HEK293T (cell line): ENCODE measurements around the gene RET.

Experiments used
- CTCF ChIA-PET: fragments of 350-600 bp; formaldehyde crosslinking; extraction: SDS; loops from one replicate; lab custom pipeline; 2021; ENCODE audit warnings: antibody characterized with exemption, inconsistent platforms; lab: Yijun Ruan, JAX
- POLR2A ChIA-PET: fragments of 350-600 bp; formaldehyde crosslinking; extraction: SDS; loops from one replicate; lab custom pipeline; 2020; ENCODE audit warnings: antibody characterized with exemption, inconsistent platforms; lab: Yijun Ruan, JAX
- DNase-seq: peaks from one replicate; pipeline ENCODE4 v3.0.0; 2012; ENCODE audit warnings: mixed read lengths; ENCODE audit errors: extremely low spot score
- ARNT ChIP-seq: fragments of 450-650 bp; IDR thresholded peaks from 2 replicates; pipeline ENCODE4 v1.6.1; 2017; ENCODE audit warnings: mild to moderate bottlenecking
- BHLHE40 ChIP-seq: fragments of 450-650 bp; IDR thresholded peaks from 2 replicates; pipeline ENCODE4 v1.6.1; 2016; ENCODE audit warnings: mild to moderate bottlenecking, moderate library complexity, borderline replicate concordance
- CTBP1 ChIP-seq: fragments of 450-650 bp; IDR thresholded peaks from 2 replicates; pipeline ENCODE4 v1.6.1; 2016; ENCODE audit warnings: borderline replicate concordance
- ELF4 ChIP-seq: fragments of 450-650 bp; IDR thresholded peaks from 2 replicates; pipeline ENCODE4 v1.6.1; 2017; ENCODE audit warnings: antibody characterized with exemption
- FOXA1 ChIP-seq: fragments of 450-650 bp; IDR thresholded peaks from 2 replicates; pipeline ENCODE4 v1.6.1; 2016; ENCODE audit warnings: mild to moderate bottlenecking
- FOXK2 ChIP-seq: fragments of 450-650 bp; IDR thresholded peaks from 2 replicates; pipeline ENCODE4 v1.6.1; 2016; ENCODE audit warnings: mild to moderate bottlenecking
- FOXM1 ChIP-seq: fragments of 450-650 bp; IDR thresholded peaks from 2 replicates; pipeline ENCODE4 v1.6.1; 2017; ENCODE audit warnings: mild to moderate bottlenecking, borderline replicate concordance
- HDGF ChIP-seq: fragments of 450-650 bp; IDR thresholded peaks from 2 replicates; pipeline ENCODE4 v1.6.1; 2017; ENCODE audit warnings: antibody characterized with exemption, borderline replicate concordance
- L3MBTL2 ChIP-seq: fragments of 450-650 bp; conservative IDR thresholded peaks from 2 replicates; pipeline ENCODE4 v1.6.1; 2016; ENCODE audit warnings: mild to moderate bottlenecking
- LEF1 ChIP-seq: fragments of 450-650 bp; IDR thresholded peaks from 2 replicates; pipeline ENCODE4 v1.6.1; 2017; ENCODE audit warnings: mild to moderate bottlenecking, borderline replicate concordance
- NFRKB ChIP-seq: fragments of 450-650 bp; IDR thresholded peaks from 2 replicates; pipeline ENCODE4 v1.6.1; 2016; ENCODE audit warnings: mild to moderate bottlenecking, moderate library complexity
- SP1 ChIP-seq: fragments of 450-650 bp; IDR thresholded peaks from 2 replicates; pipeline ENCODE4 v1.6.1; 2017
- SUZ12 ChIP-seq: fragments of 450-650 bp; IDR thresholded peaks from 2 replicates; pipeline ENCODE4 v1.6.1; 2016; ENCODE audit warnings: mild to moderate bottlenecking
- TARDBP ChIP-seq: fragments of 450-650 bp; IDR thresholded peaks from 2 replicates; pipeline ENCODE4 v1.6.1; 2016
- ZNF384 ChIP-seq: fragments of 450-650 bp; IDR thresholded peaks from 2 replicates; pipeline ENCODE4 v1.6.1; 2016
- TF ChIP-seq, protein P1 (sequence below): fragments of 450-650 bp; IDR thresholded peaks from 2 replicates; pipeline ENCODE4 v1.6.1; 2016

The RET gene

DNA sequence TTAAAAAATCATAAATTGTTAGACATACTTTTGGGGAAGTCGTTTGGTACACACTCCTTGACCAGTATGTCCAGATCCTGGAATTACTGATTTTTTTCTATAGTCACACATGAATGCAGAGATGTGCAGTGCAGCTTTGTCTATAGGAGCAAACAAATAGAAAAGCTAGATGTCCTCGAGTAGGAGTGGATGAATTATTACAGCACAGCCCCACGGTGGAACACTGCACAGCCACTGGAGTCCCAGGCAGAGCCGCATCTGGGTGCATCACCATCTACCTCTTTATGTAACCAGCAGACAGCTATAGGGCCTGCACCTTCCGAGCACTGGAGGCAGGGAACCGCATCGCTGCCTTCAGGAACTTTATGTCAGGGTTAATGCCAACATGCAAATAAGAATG, 17.0 kb upstream of the RET start:
- no peak for DNase-seq
- ChIA-PET CTCF (no interaction called here), POLR2A (no interaction called here)
- TF ChIP-seq ARNT, result no peak
- TF ChIP-seq HDGF, result no peak
- TF ChIP-seq BHLHE40, result no peak
- no peak for TF ChIP-seq LEF1
- no peak for TF ChIP-seq FOXA1
- no peak for TF ChIP-seq ELF4
- no peak for TF ChIP-seq SUZ12
- no peak for TF ChIP-seq L3MBTL2
- TF ChIP-seq CTBP1, result no peak
- no peak for TF ChIP-seq FOXM1
- TF ChIP-seq FOXK2, result no peak
- TF ChIP-seq SP1, result no peak
- no peak for TF ChIP-seq NFRKB
- no peak for TF ChIP-seq ZNF384

DNA sequence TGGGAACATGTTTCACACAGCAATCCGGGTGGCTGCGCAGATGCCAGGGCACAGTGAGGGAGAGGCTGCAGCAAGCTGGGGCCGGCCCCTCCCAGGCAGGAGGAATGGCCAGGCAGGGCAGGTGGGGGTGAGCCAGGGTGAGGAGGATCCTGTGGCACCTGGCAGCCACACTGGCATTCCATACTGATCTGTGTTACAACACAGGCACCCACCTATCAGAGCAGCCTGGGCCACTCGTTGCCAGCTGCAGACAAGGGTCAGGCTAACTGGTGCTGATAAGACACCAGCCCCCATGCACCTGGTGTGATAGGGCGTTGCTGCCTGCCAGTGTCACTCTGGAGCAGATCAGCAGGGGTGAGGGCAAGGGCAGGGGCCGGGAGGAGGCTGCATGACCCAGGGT, 16.6 kb upstream of the RET start:
- POLR2A ChIA-PET, result no interaction called here
- no peak for DNase-seq
- CTCF ChIA-PET, result no interaction called here
- TF ChIP-seq L3MBTL2 (no peak), SUZ12 (no peak), BHLHE40 (no peak), NFRKB (no peak), HDGF (no peak), TARDBP (no peak), FOXA1 (no peak), CTBP1 (no peak), LEF1 (no peak), SP1 (no peak), ARNT (no peak), FOXK2 (no peak), ZNF384 (no peak), FOXM1 (no peak), ELF4 (no peak)
- TF ChIP-seq, protein P1, sequence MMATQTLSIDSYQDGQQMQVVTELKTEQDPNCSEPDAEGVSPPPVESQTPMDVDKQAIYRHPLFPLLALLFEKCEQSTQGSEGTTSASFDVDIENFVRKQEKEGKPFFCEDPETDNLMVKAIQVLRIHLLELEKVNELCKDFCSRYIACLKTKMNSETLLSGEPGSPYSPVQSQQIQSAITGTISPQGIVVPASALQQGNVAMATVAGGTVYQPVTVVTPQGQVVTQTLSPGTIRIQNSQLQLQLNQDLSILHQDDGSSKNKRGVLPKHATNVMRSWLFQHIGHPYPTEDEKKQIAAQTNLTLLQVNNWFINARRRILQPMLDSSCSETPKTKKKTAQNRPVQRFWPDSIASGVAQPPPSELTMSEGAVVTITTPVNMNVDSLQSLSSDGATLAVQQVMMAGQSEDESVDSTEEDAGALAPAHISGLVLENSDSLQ, result no peak

DNA sequence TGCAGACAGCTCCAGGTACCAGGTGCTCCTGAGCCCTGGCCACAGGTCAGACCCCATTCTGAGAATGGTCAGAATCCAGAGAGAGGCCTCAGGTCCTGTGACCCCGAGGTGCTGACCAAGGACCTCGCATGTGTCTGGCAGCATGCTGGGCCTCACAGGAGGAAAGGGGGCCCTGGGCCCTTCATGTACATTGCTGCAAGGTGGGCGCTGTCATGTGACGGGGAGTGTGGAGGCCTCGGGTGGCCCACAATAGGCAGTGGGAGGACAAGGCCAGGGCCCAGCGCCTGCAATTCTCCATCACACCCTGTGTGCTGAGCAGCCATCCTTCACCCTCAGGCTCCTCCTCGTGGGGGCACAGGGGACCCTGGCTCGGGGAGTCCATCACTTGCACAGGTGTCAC, 15.5 kb upstream of the RET start:
- no peak for TF ChIP-seq ELF4
- TF ChIP-seq NFRKB, result no peak
- TF ChIP-seq CTBP1, result no peak
- no peak for TF ChIP-seq BHLHE40
- TF ChIP-seq LEF1, result no peak
- no peak for TF ChIP-seq ARNT
- TF ChIP-seq TARDBP, result no peak
- TF ChIP-seq FOXA1, result no peak
- no peak for TF ChIP-seq SP1
- TF ChIP-seq HDGF, result no peak
- TF ChIP-seq L3MBTL2, result no peak
- TF ChIP-seq, protein P1, result no peak
- no peak for TF ChIP-seq SUZ12
- no peak for TF ChIP-seq FOXM1
- TF ChIP-seq ZNF384, result no peak
- no peak for TF ChIP-seq FOXK2
- CTCF ChIA-PET, result no interaction called here
- POLR2A ChIA-PET, result no interaction called here
- no peak for DNase-seq

DNA sequence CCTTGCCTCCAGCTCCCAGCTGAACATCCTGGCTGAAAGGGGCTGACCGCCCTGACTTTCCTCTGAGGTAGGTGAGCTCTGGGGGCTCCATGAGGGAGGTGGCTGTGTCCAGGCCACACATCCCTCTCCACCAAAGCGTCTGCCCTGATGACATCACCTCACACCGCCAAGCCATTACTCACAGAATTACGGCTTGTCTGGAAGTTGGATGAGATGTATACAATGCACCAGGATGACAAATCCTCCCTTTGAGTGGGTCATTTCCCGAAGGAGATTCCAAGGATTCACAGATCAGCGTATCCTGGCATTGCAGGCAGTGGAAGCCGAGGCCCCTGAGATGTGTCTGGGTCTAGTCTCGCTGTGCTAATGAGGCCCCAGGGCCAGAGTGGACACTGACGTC, 15.1 kb upstream of the RET start:
- ChIA-PET POLR2A (no interaction called here), CTCF (no interaction called here)
- TF ChIP-seq NFRKB (no peak), L3MBTL2 (no peak), ARNT (no peak), HDGF (no peak), TARDBP (no peak), CTBP1 (no peak), FOXK2 (no peak), ELF4 (no peak), SP1 (no peak), FOXM1 (no peak), FOXA1 (no peak), ZNF384 (no peak), SUZ12 (no peak)
- TF ChIP-seq, protein P1, result no peak
- no peak for DNase-seq

DNA sequence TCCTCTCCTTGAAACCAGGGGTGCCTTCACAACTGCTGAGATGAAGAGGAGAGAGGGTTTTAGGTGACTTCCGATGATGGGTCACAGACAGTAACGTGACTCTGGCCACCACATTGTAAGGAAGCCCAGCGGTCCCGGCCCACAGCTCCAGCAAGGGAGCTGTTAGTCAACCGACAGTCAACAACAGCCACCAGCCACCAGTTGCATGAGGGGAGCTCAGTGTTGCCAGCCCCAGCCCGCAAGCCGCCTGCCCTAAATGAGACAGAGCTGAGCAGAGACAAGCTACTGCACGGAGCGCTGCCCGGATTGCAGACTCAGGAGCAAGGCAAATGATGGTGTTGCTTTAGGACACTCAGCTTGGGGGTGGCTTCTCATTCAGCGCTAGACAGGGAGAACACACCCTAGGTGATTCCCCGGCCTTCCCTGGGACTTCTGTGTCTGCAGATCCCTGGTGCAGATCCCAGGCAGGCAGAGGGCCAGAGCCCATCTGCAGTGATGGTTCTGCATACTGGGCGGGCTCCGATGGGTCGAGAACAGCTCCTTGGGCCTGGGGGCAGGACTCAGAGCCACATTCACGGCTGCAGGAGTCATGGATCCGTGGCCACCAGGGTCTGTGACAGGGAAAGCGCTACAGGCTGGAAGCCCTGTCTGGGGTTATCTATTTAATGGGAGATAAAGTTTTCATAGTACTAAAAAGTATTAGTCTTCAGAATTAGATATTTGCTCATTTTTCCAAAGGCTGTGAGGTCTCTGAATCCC, 14.3 kb upstream of the RET start:
- no peak for DNase-seq
- TF ChIP-seq HDGF (no peak), SUZ12 (no peak), NFRKB (no peak), L3MBTL2 (no peak), TARDBP (no peak), FOXM1 (no peak)
- ChIA-PET CTCF (no interaction called here), POLR2A (no interaction called here)

DNA sequence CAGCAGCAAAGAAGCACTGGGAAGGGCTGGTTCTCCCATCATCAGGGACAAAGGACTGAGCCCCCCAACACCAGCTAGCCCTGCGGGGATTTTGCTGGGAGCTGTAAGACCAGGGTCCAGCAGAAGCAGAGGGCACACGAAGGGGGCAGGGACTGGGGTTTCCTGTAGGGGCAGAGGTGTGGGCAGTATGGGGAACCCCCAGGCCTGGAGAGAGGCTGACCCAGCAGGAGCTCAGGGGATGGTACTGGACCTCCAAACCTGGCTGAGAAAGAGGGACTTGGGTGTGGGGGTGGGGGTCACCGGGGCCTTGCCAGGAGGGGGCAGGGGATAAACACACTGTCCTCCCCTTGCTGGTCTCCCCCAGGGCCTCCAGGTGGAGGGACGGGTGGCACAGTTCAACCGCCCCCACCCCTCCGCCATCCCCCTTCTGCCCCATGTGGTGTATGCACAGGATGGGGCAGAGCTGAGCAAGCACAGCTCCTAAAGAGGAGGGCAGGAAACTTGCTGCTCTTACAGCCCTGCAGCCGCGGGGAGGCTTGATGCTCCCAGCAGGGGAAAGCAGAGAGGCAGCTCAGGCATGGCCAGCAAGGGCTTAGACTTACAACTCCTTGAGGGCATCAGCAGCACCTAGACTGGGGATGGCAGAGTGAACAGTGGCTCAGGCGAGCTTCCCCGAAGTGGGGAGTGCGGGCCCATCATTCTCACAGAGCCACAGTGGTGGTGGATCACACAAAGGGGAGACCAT, 12.4 kb upstream of the RET start:
- POLR2A ChIA-PET, result interaction anchor here (1.2 kb wide), 1 partner anchor 9 kb away, joined by 3 read pairs; no protein-coding TSS in a partner anchor
- CTCF ChIA-PET, result interaction anchor here (0.6 to 0.8 kb wide), 2 partner anchors 11 to 15 kb away, joined by 3 read pairs; no protein-coding TSS in a partner anchor
- no peak for TF ChIP-seq L3MBTL2
- TF ChIP-seq HDGF, result no peak
- no peak for TF ChIP-seq FOXA1
- no peak for TF ChIP-seq ELF4
- no peak for TF ChIP-seq ARNT
- no peak for TF ChIP-seq LEF1
- no peak for TF ChIP-seq NFRKB
- no peak for TF ChIP-seq SUZ12
- TF ChIP-seq FOXM1, result no peak
- TF ChIP-seq BHLHE40, result no peak
- TF ChIP-seq CTBP1, result no peak
- no peak for TF ChIP-seq SP1
- DNase-seq, result no peak
